Hepatocyte (in vitro differentiated cells): ENCODE data around the gene DEFB108B.

ENCODE experiments used
- CTCF ChIP-seq: fragments of 200-600 bp; sonication (generic); IDR thresholded peaks from 2 replicates; pipeline ENCODE4 v1.5.1; 2016; ENCODE audit warnings: antibody characterized with exemption, mild to moderate bottlenecking; ENCODE audit not compliant: poor library complexity
- EZH2 ChIP-seq: fragments of 200-600 bp; sonication (generic); IDR thresholded peaks from 2 replicates; pipeline ENCODE4 v1.6.1; 2016; ENCODE audit warnings: antibody characterized with exemption, mild to moderate bottlenecking, borderline replicate concordance

GRCh38 chr11:71787098-71787823 is 45.7 kb upstream of the DEFB108B start:
- TF ChIP-seq CTCF (no peak), EZH2 (no peak)
